Measurements from ENCODE around the gene MEG3. TPM values are rescaled to one million over a fixed set of nuclear protein-coding genes. Genes with fewer than 3 reads are reported as not detected.

MEG3 gene
- total RNA-seq, 4 donors from 2014 or later = 34.1 to 265 (median 119) TPM

DNA sequence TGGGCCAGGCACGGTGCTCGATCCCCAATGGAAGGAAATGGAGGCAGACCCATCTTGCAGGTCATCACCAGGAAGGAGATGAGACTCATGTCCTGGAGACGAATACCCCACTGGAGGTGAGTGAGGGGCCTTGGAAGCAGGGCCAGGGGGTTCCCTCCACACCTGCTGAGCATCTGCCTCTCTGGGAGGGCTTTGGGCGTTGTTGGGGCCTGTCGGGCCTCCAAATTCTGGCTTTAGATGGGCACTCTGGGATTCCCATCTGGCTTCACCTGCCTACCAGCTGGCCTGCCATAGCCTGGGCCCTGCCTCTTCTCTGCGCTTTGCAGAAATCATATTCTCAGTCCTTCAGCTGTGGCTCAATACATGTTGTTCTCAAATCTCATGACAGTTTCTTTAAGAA is 63.7 kb downstream of the MEG3 start:
- Histone ChIP-seq H3K4me1 (no peaks in the 10 kb centered on the region), H3K36me3 (no peaks in the 10 kb centered on the region), H3K27ac (peak overlapping the region in 1 of 2 donors; percentile 61), H3K27me3 (no peaks in the 10 kb centered on the region), H3K4me3 (no peak overlapping the region), H3K9me3 (no peaks in the 10 kb centered on the region)
- TF ChIP-seq POLR2A (IDR thresholded peaks at IDR 0.05) = no peak
- TF ChIP-seq, protein P1, sequence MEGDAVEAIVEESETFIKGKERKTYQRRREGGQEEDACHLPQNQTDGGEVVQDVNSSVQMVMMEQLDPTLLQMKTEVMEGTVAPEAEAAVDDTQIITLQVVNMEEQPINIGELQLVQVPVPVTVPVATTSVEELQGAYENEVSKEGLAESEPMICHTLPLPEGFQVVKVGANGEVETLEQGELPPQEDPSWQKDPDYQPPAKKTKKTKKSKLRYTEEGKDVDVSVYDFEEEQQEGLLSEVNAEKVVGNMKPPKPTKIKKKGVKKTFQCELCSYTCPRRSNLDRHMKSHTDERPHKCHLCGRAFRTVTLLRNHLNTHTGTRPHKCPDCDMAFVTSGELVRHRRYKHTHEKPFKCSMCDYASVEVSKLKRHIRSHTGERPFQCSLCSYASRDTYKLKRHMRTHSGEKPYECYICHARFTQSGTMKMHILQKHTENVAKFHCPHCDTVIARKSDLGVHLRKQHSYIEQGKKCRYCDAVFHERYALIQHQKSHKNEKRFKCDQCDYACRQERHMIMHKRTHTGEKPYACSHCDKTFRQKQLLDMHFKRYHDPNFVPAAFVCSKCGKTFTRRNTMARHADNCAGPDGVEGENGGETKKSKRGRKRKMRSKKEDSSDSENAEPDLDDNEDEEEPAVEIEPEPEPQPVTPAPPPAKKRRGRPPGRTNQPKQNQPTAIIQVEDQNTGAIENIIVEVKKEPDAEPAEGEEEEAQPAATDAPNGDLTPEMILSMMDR (IDR thresholded peaks at IDR 0.05) = no peak
- intact Hi-C loops (cut with DNase I; ENCODE audit: low total_unique reads) = no loop called here
- peak; percentile 9 to 12 for DNase-seq

DNA sequence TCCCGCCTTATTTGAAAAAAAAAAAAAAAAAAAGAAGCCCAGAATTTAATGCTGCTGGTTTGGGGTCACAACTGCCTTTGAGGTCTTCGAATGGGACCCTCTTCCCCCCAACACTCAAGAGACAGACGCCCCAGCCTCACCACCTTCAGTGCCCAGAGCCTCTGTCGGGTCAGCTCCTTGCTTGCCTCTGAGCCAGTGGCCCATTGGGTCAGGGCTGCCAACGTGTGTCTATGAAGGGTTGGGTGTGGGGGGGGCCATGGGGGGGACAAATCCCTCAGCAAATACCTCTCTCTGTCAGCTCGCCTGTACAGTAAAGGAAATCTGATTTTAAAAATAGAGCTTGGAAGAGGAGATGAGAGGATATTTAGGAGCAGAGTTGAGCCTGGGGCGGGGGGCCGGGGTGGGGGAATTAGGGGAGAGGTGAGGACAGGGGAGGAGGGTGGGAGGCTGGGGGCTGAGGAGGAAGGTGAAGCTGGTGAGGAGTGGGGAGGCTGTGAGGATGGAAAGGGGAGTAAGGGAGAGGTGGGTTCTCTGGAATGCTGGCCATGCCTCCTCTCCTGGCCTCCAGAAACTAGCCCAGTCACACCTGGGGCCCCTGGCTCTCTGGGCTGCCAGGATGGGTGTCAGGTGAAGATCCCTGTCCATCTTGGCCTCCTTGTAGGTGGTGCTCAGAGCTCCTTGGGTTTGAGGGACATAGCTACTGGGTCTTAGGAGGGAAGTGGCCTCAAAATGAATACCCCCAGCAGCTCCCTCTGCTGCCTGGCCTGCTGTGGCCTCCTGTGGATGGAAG is 64.3 kb downstream of the MEG3 start:
- H3K9me3 ChIP-seq = no peaks in the 10 kb centered on the region
- peak; percentile 8 to 15 for DNase-seq
- TF ChIP-seq POLR2A (IDR thresholded peaks at IDR 0.05) = no peak
- TF ChIP-seq, protein P1 (IDR thresholded peaks at IDR 0.05) = no peak
- no peaks in the 10 kb centered on the region for H3K36me3 ChIP-seq
- H3K27ac ChIP-seq = peak overlapping the region in 1 of 2 donors; percentile 61
- no peaks in the 10 kb centered on the region for H3K27me3 ChIP-seq
- intact Hi-C loops (cut with DNase I; ENCODE audit: low total_unique reads) = no loop called here
- H3K4me1 ChIP-seq = no peaks in the 10 kb centered on the region
- H3K4me3 ChIP-seq = no peak overlapping the region

DNA sequence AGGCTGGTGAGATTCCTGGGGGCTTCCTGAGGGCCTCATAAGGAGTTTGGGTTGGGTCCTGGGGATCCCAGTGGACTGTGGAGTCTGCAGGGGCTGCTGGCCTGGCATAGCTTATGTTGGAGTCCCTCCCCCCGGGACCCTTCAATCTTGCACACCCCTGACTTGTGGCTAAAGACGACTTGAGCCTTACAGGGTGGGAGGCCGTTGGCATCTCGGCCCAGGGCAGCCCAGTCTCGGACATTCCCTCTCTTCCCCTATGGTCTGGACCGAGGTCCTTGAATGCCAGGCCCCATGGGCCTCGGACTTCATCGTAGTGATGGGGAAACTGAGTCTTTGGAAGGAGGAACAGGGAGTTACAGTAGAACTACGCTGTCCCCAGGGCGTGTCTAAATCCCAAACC is 65.1 kb downstream of the MEG3 start:
- no peaks in the 10 kb centered on the region for H3K36me3 ChIP-seq
- H3K27me3 ChIP-seq = no peaks in the 10 kb centered on the region
- H3K4me3 ChIP-seq = no peak overlapping the region
- H3K9me3 ChIP-seq = no peaks in the 10 kb centered on the region
- intact Hi-C loops (cut with DNase I; ENCODE audit: low total_unique reads) = no loop called here
- H3K27ac ChIP-seq = no peak overlapping the region
- DNase-seq = peak; percentile 7 to 9
- TF ChIP-seq, protein P1 (IDR thresholded peaks at IDR 0.05) = no peak
- TF ChIP-seq POLR2A (IDR thresholded peaks at IDR 0.05) = no peak
- H3K4me1 ChIP-seq = no peaks in the 10 kb centered on the region

DNA sequence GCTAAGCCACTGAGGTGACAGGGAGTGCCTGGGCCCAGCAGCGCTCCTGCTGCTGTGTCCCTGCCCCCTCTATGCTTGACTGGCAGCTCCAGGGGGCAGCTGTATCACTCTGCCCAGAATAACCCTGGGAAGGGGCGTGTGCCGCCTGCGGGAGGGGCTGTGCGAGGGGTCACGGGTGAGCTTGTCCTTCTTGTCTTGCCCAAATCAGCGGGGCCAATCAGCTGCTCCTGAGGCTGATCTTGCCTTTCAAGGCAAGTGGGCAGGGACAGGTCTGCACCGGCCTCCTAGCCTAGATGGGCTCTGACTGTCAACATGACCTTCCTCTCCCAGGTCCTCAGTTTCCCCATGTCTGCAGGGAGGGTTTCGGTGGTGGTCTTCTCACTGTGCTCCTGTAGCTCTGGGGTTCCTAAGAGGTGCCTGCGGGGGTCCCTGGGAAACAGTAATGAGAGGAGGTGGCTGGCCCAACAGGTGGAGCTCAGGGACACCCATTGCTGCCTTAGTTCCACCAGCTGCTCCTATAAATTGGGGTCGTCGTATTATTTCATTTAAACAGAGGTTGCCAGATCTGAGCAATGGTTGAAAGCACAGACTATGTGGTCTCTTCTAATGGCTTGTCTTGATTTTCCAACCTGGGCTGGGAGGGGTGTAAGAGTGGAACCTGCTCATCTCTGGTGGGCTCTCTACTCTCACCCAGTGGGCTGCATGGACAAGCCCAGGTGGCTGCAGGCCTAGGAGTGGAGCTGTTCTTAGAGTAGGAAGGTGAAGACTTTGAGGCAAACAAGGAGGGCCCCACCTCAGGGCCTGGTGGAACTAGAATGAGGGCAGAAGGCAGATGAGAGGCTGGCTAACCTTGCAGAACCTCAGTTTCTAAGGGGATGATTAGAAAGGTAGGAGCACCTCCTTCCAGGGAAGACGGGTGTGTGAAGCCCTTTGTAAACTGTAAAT is 65.9 kb downstream of the MEG3 start:
- no peaks in the 10 kb centered on the region for H3K9me3 ChIP-seq
- H3K36me3 ChIP-seq = no peaks in the 10 kb centered on the region
- intact Hi-C loops (cut with DNase I; ENCODE audit: low total_unique reads) = no loop called here
- no peaks in the 10 kb centered on the region for H3K27me3 ChIP-seq
- DNase-seq = peak; percentile 10 to 14
- no peaks in the 10 kb centered on the region for H3K4me1 ChIP-seq
- TF ChIP-seq, protein P1 (IDR thresholded peaks at IDR 0.05) = no peak
- no peak for TF ChIP-seq POLR2A (IDR thresholded peaks at IDR 0.05)
- no peak overlapping the region for H3K27ac ChIP-seq
- no peak overlapping the region for H3K4me3 ChIP-seq
